ENCODE results near the gene TMEM179B. TPM values are rescaled to one million over a fixed set of nuclear protein-coding genes. Genes with fewer than 3 reads are reported as not detected.
A peak's percentile ranks its signal among the peaks of the same experiment; 100 is the strongest.

TMEM179B gene
- total and polyA plus RNA-seq, 9 of the 15 experiments (the other 6 are each of a cell fraction or from before 2014, with no cell fraction given) = 27.7 to 105 (median 37.0) TPM

GRCh38 chr11:62753736-62754603 lies 33.2 kb upstream of the TMEM179B start, which contains the start of gene ZBTB3 (continued):
- TF ChIP-seq ZNF280B (CRISPR knock-in tag; IDR thresholded peaks at IDR 0.05) (no peak), ZNF785 (CRISPR knock-in tag; IDR thresholded peaks at IDR 0.05) (no peak), ZBTB11 (CRISPR knock-in tag; IDR thresholded peaks at IDR 0.05) (peak in 1 of 3 experiments; percentile 43; a peak in 1 of 6 replicates), ZNF717 (CRISPR knock-in tag; IDR thresholded peaks at IDR 0.05) (no peak), FOXA1 (IDR thresholded peaks at IDR 0.05; ENCODE audit: borderline replicate concordance) (no peak), FOS (IDR thresholded peaks at IDR 0.05; ENCODE audit: extremely low read depth, insufficient read length) (peak; percentile 99), HDAC3 (IDR thresholded peaks at IDR 0.05; ENCODE audit: borderline replicate concordance, partially characterized antibody) (no peak), CLOCK (CRISPR knock-in tag; IDR thresholded peaks at IDR 0.05; ENCODE audit: borderline replicate concordance) (no peak), PHF20 (IDR thresholded peaks at IDR 0.05; ENCODE audit: partially characterized antibody) (peak; percentile 84), EZH2 (IDR thresholded peaks at IDR 0.05; ENCODE audit: borderline replicate concordance, low read depth, low read length) (no peak), DPF2 (IDR thresholded peaks at IDR 0.05) (peak; percentile 29), BCL6 (CRISPR knock-in tag; IDR thresholded peaks at IDR 0.05) (no peak), ZC3H8 (IDR thresholded peaks at IDR 0.05) (no peak), E2F6 (IDR thresholded peaks at IDR 0.05; ENCODE audit: borderline replicate concordance in 1 of 2, extremely low read depth in 1 of 2, insufficient read depth in 1 of 2, insufficient read length in 1 of 2, low read depth in 1 of 2, low read length in 1 of 2, poor library complexity in 1 of 2, severe bottlenecking in 1 of 2) (peak; percentile 44 to 77), ZBTB5 (IDR thresholded peaks at IDR 0.05) (no peak)
